Natural killer cell (primary cell): ENCODE data around the gene RLN1. TPM values are rescaled to one million over a fixed set of nuclear protein-coding genes. Genes with fewer than 3 reads are reported as not detected.

Experiments
- ATAC-seq, 3 donors: fragments of 150-1000 bp in 2 of 3; fragments of 200-7000 bp in 1 of 3; cut with Tn5 transposase; 1 replicate in 1 of 3; 2 replicates in 2 of 3; pipeline ENCODE4 v1.10.0; 2021; ENCODE audit warnings: mild to moderate bottlenecking in 2 of 3, moderate library complexity in 2 of 3
- DNase-seq, 2 donors: peaks; one replicate each; pipeline versions ENCODE4 v3.0.0 to v3.0.0-alpha.2; 2013 to 2021; ENCODE audit warnings: mixed read lengths in 1 of 2
- H3K27ac ChIP-seq: one replicate; pipeline ENCODE4 v1.5.1; 2013; ENCODE audit warnings: mild to moderate bottlenecking, low read length
- H3K27me3 ChIP-seq: one replicate; pipeline ENCODE4 v1.6.1; 2013; ENCODE audit warnings: low read length; ENCODE audit not compliant: control insufficient read depth, insufficient read depth
- H3K36me3 ChIP-seq: one replicate; pipeline ENCODE4 v1.6.1; 2013; ENCODE audit warnings: low read length; ENCODE audit not compliant: control insufficient read depth, insufficient read depth
- H3K4me1 ChIP-seq: one replicate; pipeline ENCODE4 v1.6.1; 2013; ENCODE audit warnings: low read length; ENCODE audit not compliant: control insufficient read depth, insufficient read depth
- H3K4me3 ChIP-seq: one replicate; pipeline ENCODE4 v1.5.1; 2013; ENCODE audit warnings: low read length
- H3K9me3 ChIP-seq: one replicate; pipeline ENCODE4 v1.6.1; 2013; ENCODE audit warnings: low read length; ENCODE audit not compliant: control insufficient read depth, insufficient read depth
- H3K27ac Mint-ChIP-seq, 2 donors: one replicate each; pipeline ENCODE4 v1.8.0; 2022; ENCODE audit warnings: mild to moderate bottlenecking in 2 of 2, mixed read lengths in 2 of 2, moderate library complexity in 1 of 2
- H3K27me3 Mint-ChIP-seq, 2 donors: one replicate each; pipeline ENCODE4 v1.8.0; 2022; ENCODE audit warnings: low read depth in 2 of 2, mixed read lengths in 2 of 2
- H3K36me3 Mint-ChIP-seq: one replicate; pipeline ENCODE4 v1.8.0; 2022; ENCODE audit warnings: mixed read lengths
- H3K4me1 Mint-ChIP-seq, 2 donors: one replicate each; pipeline ENCODE4 v1.8.0; 2022; ENCODE audit warnings: mixed read lengths in 2 of 2
- H3K4me3 Mint-ChIP-seq: one replicate; pipeline ENCODE4 v1.8.0; 2022; ENCODE audit warnings: mild to moderate bottlenecking, moderate library complexity, mixed read lengths
- H3K9me3 Mint-ChIP-seq, 2 donors: one replicate each; pipeline ENCODE4 v1.8.0; 2022; ENCODE audit warnings: mixed read lengths in 2 of 2
- WGBS: methylation state at CpG from one replicate; pipeline ENCODE4 v1.1.7; 2013; ENCODE audit warnings: missing lambda C conversion rate; ENCODE audit not compliant: insufficient coverage; 5-methylcytosine and 5-hydroxymethylcytosine counted together
- intact Hi-C: fragments of 100-400 bp; cut with micrococcal nuclease; formaldehyde crosslinking; loops from one replicate; pipeline ENCODE4 v1.14.2; 2022
- total RNA-seq, 4 donors: library from RNA; stranded (reverse); fragments of 120-200 nt in 1 of 4; gene quantifications; one replicate each; pipeline versions ENCODE4 v1.2.3 to v1.2.4, GENCODE V29; 2013 to 2022
- TF ChIP-seq, protein P1 (sequence below): fragments of 200-600 bp; IDR thresholded peaks from one replicate; pipeline ENCODE4 v1.8.0; 2022; ENCODE audit warnings: antibody characterized with exemption

The RLN1 gene
- total RNA-seq, 3 donors from 2014 or later (not counting 1 experiment from before 2014, with no cell fraction given): 0.43 to 1.9 (median 1.5) TPM

DNA sequence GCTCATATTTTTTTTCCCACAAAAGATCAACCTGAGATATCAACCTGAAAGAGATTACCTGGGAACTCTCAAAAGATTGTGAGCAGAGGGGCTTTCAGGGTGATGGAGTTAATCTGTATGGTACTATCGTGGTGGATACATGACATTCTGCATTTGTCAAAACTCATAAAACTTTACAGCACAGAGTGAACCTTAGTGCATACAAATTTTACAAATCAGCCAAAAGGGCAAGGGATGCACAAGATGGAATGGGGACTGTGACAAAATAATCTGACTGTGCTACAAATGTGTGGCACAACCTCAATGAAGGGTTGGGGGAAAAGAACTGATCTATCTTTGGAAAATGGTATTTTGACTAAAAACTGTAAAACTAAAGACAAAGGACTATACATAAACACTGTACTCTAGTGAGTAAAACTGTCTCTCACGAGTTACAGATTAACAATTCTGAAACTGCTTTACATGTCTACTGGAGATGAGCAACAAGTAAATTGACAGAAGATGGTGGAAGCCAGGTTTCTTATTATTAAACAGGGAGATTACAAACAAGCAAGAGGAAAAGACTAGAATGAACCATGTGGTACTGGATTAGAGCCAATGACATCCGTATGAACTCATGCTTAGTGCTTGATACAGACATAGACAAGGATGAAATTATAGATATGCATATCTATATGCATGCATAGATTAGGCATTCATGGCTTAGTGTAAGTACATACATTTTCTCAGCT is 24.8 kb upstream of the RLN1 start:
- H3K4me3 Mint-ChIP-seq: no peak overlapping the region
- Histone ChIP-seq H3K27ac (no peak overlapping the region), H3K27me3 (no peaks in the 10 kb centered on the region), H3K4me3 (no peak overlapping the region), H3K36me3 (peaks cover 4% of the 10 kb centered on the region), H3K4me1 (no peaks in the 10 kb centered on the region), H3K9me3 (no peaks in the 10 kb centered on the region)
- 82% methylated on average over 2 of the region's 3 CpGs for whole genome bisulfite sequencing
- ATAC-seq (no peak), DNase-seq (no peak)
- peak overlapping the region in 1 of 2 donors; percentile 37 for H3K27ac Mint-ChIP-seq
- H3K36me3 Mint-ChIP-seq: no peaks in the 10 kb centered on the region
- H3K4me1 Mint-ChIP-seq: peaks cover 0 to 28% of the 10 kb centered on the region in 2 donors
- no peaks in the 10 kb centered on the region for H3K27me3 Mint-ChIP-seq
- no peaks in the 10 kb centered on the region for H3K9me3 Mint-ChIP-seq
- TF ChIP-seq, protein P1, sequence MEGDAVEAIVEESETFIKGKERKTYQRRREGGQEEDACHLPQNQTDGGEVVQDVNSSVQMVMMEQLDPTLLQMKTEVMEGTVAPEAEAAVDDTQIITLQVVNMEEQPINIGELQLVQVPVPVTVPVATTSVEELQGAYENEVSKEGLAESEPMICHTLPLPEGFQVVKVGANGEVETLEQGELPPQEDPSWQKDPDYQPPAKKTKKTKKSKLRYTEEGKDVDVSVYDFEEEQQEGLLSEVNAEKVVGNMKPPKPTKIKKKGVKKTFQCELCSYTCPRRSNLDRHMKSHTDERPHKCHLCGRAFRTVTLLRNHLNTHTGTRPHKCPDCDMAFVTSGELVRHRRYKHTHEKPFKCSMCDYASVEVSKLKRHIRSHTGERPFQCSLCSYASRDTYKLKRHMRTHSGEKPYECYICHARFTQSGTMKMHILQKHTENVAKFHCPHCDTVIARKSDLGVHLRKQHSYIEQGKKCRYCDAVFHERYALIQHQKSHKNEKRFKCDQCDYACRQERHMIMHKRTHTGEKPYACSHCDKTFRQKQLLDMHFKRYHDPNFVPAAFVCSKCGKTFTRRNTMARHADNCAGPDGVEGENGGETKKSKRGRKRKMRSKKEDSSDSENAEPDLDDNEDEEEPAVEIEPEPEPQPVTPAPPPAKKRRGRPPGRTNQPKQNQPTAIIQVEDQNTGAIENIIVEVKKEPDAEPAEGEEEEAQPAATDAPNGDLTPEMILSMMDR: no peak
- intact Hi-C loops: no loop called here

DNA sequence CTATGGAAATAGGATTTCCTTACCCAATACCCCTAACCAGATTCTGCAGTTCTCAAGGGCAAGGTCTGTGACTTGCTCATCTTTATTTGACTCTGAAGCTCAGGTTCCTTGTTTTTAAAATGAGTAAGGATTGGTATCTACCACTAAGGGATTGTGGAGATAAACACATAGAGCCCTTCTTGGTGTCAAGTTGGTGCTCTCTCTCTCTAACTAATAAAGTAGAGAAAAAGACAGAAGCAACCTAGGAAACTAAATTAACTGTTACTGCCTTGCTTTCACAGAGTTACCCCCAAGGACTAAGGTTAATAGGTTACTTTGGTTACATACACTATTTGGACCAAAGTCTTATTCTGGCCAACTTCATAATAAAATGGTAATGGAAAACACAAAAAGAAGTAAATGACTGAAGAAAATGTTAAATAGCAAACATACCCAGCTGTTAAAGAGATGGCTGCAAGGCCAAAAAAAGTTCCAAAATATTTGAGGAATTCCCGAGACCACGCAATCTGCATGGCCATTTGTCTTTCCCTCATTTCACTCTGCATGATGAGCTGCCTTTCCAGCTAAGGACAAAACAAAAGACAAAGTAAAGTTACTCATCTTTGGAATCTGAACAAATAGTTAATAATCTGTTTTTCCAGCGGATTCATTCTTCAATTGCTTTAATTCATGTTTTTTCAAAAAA is 21.8 kb upstream of the RLN1 start:
- no peak overlapping the region for H3K4me3 Mint-ChIP-seq
- no peaks in the 10 kb centered on the region for H3K36me3 Mint-ChIP-seq
- H3K9me3 Mint-ChIP-seq: no peaks in the 10 kb centered on the region
- Histone ChIP-seq H3K4me1 (no peaks in the 10 kb centered on the region), H3K27me3 (no peaks in the 10 kb centered on the region), H3K27ac (no peak overlapping the region), H3K9me3 (no peaks in the 10 kb centered on the region), H3K4me3 (no peak overlapping the region), H3K36me3 (peaks cover 4% of the 10 kb centered on the region)
- H3K27me3 Mint-ChIP-seq: no peaks in the 10 kb centered on the region
- H3K27ac Mint-ChIP-seq: no peak overlapping the region
- DNase-seq: no peak
- TF ChIP-seq, protein P1: no peak
- no peak for ATAC-seq
- intact Hi-C loops: no loop called here
- 99% methylated on average over 3 of the region's 3 CpGs for WGBS
- peaks cover 0 to 19% of the 10 kb centered on the region in 2 donors for H3K4me1 Mint-ChIP-seq

DNA sequence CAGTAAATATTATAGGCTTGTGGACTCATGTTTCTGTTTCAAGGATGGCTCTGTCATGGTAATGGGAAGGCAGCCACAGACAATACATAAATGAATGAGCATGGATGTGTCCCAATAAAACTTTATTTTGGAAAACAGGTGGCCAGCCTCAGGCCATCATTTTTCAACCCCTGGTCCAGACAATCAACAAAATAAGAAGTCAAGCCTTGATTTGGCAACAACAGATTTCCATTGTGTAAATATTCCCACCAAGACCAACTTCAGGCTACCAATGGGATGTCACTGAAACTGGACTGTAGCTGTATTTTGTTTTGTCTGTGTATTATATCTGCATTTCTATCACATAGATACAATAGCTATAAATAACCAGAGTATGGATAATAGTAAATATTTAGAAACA is 20.7 kb upstream of the RLN1 start:
- no peaks in the 10 kb centered on the region for H3K27me3 Mint-ChIP-seq
- Histone ChIP-seq H3K4me1 (no peaks in the 10 kb centered on the region), H3K27ac (no peak overlapping the region), H3K27me3 (no peaks in the 10 kb centered on the region), H3K36me3 (peaks cover 4% of the 10 kb centered on the region), H3K9me3 (no peaks in the 10 kb centered on the region), H3K4me3 (no peak overlapping the region)
- H3K9me3 Mint-ChIP-seq: no peaks in the 10 kb centered on the region
- DNase-seq: no peak
- intact Hi-C loops: no loop called here
- H3K4me1 Mint-ChIP-seq: peaks cover 0 to 18% of the 10 kb centered on the region in 2 donors
- no peak for ATAC-seq
- no peak overlapping the region for H3K4me3 Mint-ChIP-seq
- H3K27ac Mint-ChIP-seq: no peak overlapping the region
- TF ChIP-seq, protein P1: no peak
- H3K36me3 Mint-ChIP-seq: no peaks in the 10 kb centered on the region
